Measurements from ENCODE around the gene MED27.

- TF ChIP-seq CTCF (IDR thresholded peaks at IDR 0.05) (no peak), POLR2A (IDR thresholded peaks at IDR 0.05) (no peak)
Observed at GRCh38 chr9:132099167-132099566, 19.5 kb upstream of the MED27 start.
